ENCODE results near the gene ACADSB. TPM values are rescaled to one million over a fixed set of nuclear protein-coding genes. Genes with fewer than 3 reads are reported as not detected.

Gene ACADSB
- total RNA-seq, 1 donor: 9.4 TPM

GRCh38 chr10:123024540-123024939, 15.7 kb downstream of the ACADSB start:
- no peak for DNase-seq (ENCODE audit: insufficient read length, low spot score, missing footprints)
- TF ChIP-seq CTCF (IDR thresholded peaks at IDR 0.05; ENCODE audit: extremely low read depth, low read depth, low read length): no peak
- Histone ChIP-seq H3K27me3 (ENCODE audit: insufficient read depth, low read length) (no peaks in the 10 kb centered on the region), H3K4me3 (ENCODE audit: insufficient read depth, low read length) (no peak overlapping the region), H3K4me1 (ENCODE audit: insufficient read depth, low read length) (no peaks in the 10 kb centered on the region), H3K4me2 (ENCODE audit: insufficient read depth, low read length) (no peak overlapping the region), H3K9me3 (ENCODE audit: low read depth, low read length) (no peaks in the 10 kb centered on the region), H3K36me3 (ENCODE audit: insufficient read depth, low read length) (no peaks in the 10 kb centered on the region), H2AFZ (ENCODE audit: low read length) (no peak overlapping the region), H3K79me2 (ENCODE audit: insufficient read depth, low read length) (no peaks in the 10 kb centered on the region), H3K27ac (ENCODE audit: low read depth, low read length) (no peak overlapping the region), H4K20me1 (ENCODE audit: insufficient read depth, low read length) (no peaks in the 10 kb centered on the region)

- no peaks in the 10 kb centered on the region for H3K27me3 ChIP-seq (ENCODE audit: insufficient read depth, low read length)
- no peak overlapping the region for H3K4me3 ChIP-seq (ENCODE audit: insufficient read depth, low read length)
- no peaks in the 10 kb centered on the region for H3K79me2 ChIP-seq (ENCODE audit: insufficient read depth, low read length)
- DNase-seq (ENCODE audit: insufficient read length, low spot score, missing footprints): no peak
- no peak overlapping the region for H3K27ac ChIP-seq (ENCODE audit: low read depth, low read length)
- no peak overlapping the region for H2AFZ ChIP-seq (ENCODE audit: low read length)
- no peaks in the 10 kb centered on the region for H3K4me1 ChIP-seq (ENCODE audit: insufficient read depth, low read length)
- no peaks in the 10 kb centered on the region for H4K20me1 ChIP-seq (ENCODE audit: insufficient read depth, low read length)
- no peak overlapping the region for H3K4me2 ChIP-seq (ENCODE audit: insufficient read depth, low read length)
- TF ChIP-seq CTCF (IDR thresholded peaks at IDR 0.05; ENCODE audit: extremely low read depth, low read depth, low read length): no peak
- no peaks in the 10 kb centered on the region for H3K36me3 ChIP-seq (ENCODE audit: insufficient read depth, low read length)
- no peaks in the 10 kb centered on the region for H3K9me3 ChIP-seq (ENCODE audit: low read depth, low read length)
Measured at GRCh38 chr10:123026302-123026701, 17.5 kb downstream of the ACADSB start.

- H3K4me2 ChIP-seq (ENCODE audit: insufficient read depth, low read length): no peak overlapping the region
- no peak for DNase-seq (ENCODE audit: insufficient read length, low spot score, missing footprints)
- no peaks in the 10 kb centered on the region for H3K9me3 ChIP-seq (ENCODE audit: low read depth, low read length)
- H2AFZ ChIP-seq (ENCODE audit: low read length): no peak overlapping the region
- no peaks in the 10 kb centered on the region for H4K20me1 ChIP-seq (ENCODE audit: insufficient read depth, low read length)
- no peaks in the 10 kb centered on the region for H3K36me3 ChIP-seq (ENCODE audit: insufficient read depth, low read length)
- H3K27me3 ChIP-seq (ENCODE audit: insufficient read depth, low read length): no peaks in the 10 kb centered on the region
- no peaks in the 10 kb centered on the region for H3K4me1 ChIP-seq (ENCODE audit: insufficient read depth, low read length)
- H3K4me3 ChIP-seq (ENCODE audit: insufficient read depth, low read length): no peak overlapping the region
- H3K79me2 ChIP-seq (ENCODE audit: insufficient read depth, low read length): no peaks in the 10 kb centered on the region
- no peak overlapping the region for H3K27ac ChIP-seq (ENCODE audit: low read depth, low read length)
- no peak for TF ChIP-seq CTCF (IDR thresholded peaks at IDR 0.05; ENCODE audit: extremely low read depth, low read depth, low read length)
Measured at GRCh38 chr10:123027861-123028260, 19.1 kb downstream of the ACADSB start.

GRCh38 chr10:123031124-123031523, 22.3 kb downstream of the ACADSB start:
- Histone ChIP-seq H3K4me1 (ENCODE audit: insufficient read depth, low read length) (no peaks in the 10 kb centered on the region), H4K20me1 (ENCODE audit: insufficient read depth, low read length) (no peaks in the 10 kb centered on the region), H2AFZ (ENCODE audit: low read length) (no peak overlapping the region), H3K79me2 (ENCODE audit: insufficient read depth, low read length) (no peaks in the 10 kb centered on the region), H3K27me3 (ENCODE audit: insufficient read depth, low read length) (no peaks in the 10 kb centered on the region), H3K27ac (ENCODE audit: low read depth, low read length) (no peak overlapping the region), H3K4me2 (ENCODE audit: insufficient read depth, low read length) (no peak overlapping the region), H3K4me3 (ENCODE audit: insufficient read depth, low read length) (no peak overlapping the region), H3K36me3 (ENCODE audit: insufficient read depth, low read length) (no peaks in the 10 kb centered on the region), H3K9me3 (ENCODE audit: low read depth, low read length) (no peaks in the 10 kb centered on the region)
- no peak for TF ChIP-seq CTCF (IDR thresholded peaks at IDR 0.05; ENCODE audit: extremely low read depth, low read depth, low read length)
- no peak for DNase-seq (ENCODE audit: insufficient read length, low spot score, missing footprints)
